SKM-1 treated with dmso at 0.1 percent for 144 hours (cell line): ENCODE measurements around the gene WIPF2.

Experiments used
- DNase-seq: peaks from one replicate; lab custom pipeline; 2025; ENCODE audit not compliant: unreplicated experiment; lab: John Stamatoyannopoulos, UW

Gene WIPF2, protein sequence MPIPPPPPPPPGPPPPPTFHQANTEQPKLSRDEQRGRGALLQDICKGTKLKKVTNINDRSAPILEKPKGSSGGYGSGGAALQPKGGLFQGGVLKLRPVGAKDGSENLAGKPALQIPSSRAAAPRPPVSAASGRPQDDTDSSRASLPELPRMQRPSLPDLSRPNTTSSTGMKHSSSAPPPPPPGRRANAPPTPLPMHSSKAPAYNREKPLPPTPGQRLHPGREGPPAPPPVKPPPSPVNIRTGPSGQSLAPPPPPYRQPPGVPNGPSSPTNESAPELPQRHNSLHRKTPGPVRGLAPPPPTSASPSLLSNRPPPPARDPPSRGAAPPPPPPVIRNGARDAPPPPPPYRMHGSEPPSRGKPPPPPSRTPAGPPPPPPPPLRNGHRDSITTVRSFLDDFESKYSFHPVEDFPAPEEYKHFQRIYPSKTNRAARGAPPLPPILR

DNA sequence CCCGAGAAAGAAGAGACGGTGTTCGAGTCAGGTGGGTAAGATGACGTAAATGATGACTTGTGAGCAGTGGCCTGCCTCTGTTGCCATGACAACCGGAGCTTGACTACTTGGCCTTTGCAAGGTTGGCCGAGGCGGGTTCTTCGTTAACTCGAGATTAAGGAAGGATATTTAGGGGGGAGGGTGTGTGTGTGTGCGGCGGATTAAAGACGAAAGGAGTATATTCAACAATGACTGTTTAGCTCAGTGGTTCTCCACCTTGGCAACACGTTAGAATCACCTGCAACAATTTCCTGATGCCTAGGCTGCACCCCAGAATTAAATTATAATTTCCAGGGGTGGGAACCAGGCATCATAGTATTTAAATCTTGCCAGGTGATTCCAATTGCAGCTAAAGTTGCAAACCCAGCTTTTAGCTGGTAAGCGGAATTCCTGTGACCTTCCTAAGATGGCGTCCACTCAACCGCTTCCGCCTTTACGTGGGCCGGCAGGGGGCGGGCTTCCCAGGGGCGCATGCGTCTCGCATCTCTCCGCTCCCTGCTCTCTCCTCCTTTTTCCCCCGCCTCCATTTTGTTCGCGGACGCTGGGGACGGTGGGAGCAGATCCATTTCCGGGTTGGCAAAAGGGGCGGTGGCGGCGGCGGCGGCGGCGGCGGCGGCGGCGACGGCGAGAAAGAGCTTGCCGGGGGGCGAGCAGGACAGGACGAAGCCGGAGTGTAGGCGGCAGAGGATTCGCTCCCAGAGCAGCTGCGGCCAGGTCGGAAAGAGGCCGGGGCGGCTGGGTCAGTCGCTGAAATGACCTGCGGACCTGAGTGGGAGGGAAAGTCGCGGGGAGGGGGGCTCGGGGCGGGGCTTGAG, at the start of gene WIPF2:
Gene WIPF2, plus strand, starts transcription at position 565 of the 854 bp plus-strand sequence. CDS start 37,156 bp downstream, outside the sequence.
- DNase-seq, result peak; percentile 94

DNA sequence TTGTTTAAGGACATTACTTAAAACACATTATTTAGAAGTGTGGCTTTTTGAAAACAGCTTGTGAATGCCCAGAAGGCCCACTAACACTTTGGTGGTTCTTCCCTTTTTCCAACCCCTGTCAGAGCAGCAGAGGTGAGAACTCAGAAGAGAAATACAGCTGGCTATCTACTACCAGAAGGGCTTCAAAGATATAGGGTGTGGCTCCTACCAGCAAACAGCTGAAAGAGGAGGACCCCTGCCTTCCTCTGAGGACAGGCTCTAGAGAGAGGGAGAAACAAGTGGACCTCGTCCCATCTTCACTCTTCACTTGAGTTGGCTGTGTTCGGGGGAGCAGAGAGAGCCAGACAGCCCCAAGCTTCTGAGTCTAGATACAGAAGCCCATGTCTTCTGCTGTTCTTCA, 48.8 kb upstream of the WIPF2 start:
- DNase-seq, result no peak

DNA sequence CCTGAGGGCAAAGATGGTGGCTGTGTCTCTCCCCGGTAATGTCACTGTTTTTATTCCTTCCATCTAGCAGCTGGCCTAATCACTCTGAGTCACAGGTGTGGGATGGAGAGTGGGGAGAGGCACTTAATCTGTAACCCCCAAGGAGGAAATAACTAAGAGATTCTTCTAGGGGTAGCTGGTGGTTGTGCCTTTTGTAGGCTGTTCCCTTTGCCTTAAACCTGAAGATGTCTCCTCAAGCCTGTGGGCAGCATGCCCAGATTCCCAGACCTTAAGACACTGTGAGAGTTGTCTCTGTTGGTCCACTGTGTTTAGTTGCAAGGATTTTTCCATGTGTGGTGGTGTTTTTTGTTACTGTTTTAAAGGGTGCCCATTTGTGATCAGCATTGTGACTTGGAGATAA, 47.4 kb upstream of the WIPF2 start:
- DNase-seq, result no peak

DNA sequence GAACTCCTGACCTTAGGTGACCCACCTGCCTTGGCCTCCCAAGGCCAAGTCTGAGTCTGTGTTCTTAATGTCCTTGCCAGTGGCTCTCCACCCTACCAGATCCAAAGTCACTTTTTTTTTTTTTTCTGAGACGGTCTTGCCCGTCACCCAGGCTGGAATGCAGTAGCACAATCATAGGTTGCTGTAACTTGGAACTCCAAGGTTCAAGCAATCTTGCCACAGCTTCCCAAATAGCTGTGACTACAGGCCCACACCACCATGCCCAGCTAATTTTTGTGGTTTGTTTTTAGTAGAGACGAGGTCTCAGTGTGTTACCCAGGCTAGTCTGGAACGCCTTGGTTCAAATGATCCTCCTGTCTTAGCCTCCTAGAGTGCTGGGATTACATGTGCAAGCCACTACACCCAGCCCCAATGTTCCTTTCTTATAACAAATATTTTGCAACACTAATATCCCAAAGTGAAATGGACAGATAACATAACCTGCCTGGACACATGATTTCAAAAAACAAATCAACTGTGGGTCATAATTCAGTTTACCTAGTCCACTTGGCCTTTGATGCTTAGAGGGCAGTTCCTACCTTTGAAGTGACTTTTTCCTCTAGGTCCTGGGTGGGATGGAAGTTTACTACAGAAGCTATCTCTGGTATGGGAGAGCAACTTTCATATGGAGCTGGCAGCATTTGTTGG, 45.9 kb upstream of the WIPF2 start:
- no peak for DNase-seq

DNA sequence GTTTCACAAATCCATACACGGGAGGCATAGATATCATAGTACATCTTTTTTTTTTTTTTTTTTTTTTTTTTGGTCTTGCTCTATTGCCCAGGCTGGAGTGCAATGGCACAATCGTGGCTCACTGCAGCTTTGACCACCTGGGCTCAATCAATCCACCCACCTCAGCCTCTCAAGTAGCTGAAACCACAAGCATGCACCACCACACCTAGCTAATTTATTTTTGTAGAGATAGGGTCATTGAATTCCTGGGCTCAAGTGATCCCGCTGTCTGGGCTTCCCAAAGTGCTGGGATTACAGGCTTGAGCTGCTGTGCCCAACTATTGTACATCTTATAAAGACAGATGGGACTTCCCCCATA, 45.3 kb upstream of the WIPF2 start:
- DNase-seq, result no peak

DNA sequence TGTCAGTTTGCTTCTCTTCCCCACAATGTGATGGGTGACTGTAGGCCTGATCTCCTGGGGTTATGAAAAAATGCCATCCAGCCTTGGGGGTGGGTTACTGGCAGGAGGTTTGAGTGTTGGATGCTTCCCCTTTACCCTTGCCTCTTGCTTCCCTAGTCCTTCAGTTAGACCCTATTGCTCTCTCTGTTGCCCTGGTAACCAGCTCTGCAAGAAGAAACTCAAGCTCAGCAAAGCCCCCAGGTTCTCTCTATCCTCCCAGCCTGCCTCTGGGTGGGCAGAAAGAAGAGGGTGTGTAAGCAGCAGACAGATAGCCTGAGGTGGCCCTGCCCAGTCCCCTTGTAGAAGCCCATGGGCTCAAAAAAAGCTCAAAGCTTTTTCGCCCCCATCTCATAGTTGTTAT, 44.6 kb upstream of the WIPF2 start:
- DNase-seq, result no peak

DNA sequence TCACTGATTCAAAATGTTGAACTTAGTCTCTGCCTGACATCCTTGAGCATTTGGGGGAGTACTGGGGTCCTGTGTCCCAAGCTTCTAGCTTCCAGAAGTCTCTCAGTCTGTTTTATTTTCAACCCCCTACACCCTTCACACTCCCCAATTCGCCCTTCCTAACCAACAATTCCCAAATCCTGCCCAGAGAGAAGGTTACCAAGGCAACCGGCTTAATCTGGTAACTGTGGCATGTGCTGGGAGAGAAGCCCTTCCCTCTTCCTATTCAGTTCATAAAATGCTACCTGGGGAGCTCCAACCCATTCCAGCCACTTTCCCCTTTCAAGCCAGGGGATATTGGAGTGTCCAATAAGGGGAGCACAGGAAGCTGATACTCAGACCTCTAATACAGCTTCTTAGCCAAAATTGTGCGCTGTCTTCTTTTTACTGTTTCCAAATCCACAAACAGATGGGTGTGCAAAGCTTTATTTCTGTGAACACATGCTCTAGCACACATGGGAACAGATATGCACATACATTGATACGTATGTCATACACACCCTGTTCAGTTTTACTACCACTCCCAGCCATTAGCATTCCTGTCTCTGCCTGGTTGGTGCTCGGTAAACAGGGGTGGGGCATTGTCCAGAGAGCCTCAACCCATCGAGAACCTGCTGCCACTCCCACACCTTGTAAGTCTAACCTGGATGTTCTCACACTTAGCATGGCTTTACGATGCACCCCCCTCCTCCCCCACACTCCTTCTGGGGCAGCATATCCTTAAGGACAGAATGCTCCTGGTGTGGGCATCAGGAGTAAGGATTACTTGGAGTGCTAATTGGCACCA, 43.0 kb upstream of the WIPF2 start:
- no peak for DNase-seq

DNA sequence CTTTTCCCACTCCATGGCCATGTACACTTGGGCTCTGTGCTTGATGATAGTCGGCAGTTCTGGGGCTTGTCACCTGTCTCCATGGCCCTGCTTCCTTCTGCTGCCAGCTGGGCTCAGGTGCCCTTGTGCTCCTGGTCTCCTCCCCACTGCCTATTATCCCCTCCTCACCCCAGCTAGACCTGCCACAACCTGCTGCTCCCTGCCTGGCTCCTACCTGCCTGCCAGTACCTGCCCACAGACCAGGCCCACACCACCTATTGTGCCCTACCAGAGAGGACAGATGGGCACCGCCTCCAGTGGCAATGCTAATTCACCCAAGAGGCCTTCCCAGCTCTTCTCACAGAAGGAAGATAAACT, 42.4 kb upstream of the WIPF2 start:
- DNase-seq, result no peak

DNA sequence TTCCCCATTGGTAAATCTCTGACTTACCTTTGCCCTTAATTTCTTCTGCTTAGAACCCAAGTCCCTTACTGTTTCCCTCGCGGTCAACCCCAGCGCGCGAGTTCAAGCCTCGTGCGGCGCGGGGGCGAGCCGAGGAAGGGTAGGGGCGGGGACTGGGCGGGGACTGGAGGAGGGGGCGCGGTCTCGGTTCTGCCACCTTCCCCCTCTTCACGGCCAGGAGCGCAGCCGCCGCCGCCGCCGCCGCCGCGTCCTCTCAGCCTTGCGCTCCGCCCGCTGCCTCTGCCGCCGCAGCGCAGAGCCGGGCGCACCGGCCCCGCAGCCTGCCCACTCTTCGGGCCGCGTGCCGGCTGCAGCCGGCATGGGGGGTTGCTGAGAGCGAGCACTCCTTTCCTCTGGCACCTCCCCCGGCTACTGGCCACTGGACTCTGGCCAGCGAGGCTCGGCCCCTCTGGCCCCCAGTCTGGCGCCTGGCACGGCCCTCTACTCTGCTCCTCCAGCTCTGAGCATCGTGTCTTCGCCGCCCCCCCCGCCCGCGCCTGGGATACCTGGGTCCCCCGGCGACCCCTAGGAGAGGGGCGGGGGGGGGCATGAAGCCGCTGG, 41.7 kb upstream of the WIPF2 start, which contains the start of gene RAPGEFL1:
Gene RAPGEFL1, plus strand, starts transcription at position 196 of the 600 bp plus-strand sequence. Its CDS starts 392 bp downstream, at position 588.
- no peak for DNase-seq

DNA sequence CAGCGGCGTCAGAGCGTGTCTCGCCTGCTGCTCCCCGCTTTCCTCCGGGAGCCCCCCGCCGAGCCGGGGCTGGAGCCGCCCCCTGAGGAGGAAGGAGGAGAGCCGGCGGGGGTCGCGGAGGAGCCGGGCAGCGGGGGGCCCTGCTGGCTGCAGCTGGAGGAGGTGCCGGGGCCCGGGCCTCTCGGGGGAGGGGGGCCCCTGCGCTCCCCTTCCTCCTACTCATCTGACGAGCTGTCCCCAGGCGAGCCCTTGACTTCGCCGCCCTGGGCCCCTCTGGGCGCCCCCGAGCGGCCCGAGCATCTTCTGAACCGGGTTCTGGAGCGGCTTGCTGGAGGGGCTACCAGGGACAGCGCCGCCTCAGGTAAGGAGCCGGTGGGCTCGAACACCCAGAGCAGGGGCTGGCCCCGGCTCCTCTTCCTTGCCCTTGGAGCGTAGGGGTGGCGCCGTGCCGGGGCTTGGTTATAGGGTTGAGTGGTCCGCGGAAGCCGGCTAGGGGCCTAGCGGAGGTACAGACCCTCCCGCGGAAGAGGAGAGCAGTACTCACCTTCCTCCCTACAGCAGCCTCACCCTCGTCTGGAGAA, 41.0 kb upstream of the WIPF2 start:
- no peak for DNase-seq

DNA sequence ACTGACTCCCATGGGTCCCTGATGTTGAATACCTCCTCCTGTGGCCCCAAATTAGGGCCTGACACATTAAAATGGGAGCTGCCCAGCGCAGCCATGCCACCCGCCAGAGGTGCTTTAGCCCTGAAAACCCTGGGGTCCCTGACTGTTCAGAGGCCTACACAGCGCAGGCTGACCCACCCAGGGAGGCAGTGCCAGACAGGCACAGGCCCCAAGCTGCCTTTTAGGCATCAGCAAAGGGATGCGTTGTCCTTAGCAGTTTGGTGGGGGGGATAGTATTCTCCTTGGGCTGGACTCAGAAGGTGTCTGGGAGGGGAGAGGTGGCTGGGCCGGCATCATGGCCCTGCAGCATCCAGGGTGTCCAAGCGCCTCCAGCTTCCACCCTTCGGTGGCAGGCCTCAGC, 40.4 kb upstream of the WIPF2 start:
- DNase-seq, result no peak

DNA sequence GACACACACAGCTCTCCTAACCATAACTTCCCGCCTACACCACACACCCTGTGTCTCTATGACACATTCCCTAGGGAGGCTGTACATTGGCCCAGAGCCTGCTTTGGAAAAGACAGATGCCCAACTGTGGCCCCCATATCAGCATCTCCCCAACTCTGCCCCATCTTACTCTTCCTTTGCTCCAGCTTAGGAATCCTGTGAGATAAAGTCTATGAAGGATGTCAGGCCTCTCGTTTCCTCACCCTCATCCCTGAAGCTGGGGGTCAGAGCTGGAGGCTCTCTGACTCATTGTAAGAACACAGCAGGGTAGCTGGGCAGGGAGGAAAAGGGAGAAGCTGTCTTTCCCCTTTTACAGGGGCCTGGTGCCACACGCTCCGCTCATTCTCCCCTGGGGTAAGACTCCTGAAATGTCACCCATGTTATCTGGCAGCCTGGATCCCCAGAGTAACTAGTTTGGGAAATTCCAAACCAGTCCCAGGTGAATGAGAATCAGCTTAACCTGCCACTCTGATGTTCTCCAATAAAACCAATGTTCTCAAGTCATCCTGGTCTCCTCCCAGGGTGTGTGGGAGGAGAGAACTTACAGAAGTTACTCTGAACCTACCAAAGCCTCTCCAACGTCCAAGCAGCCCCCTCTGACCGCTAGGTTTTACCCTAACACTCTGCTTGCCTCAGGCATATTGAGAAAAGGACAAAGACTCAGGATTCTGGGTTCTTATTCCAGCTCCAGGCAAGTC, 39.0 kb upstream of the WIPF2 start:
- DNase-seq, result no peak

DNA sequence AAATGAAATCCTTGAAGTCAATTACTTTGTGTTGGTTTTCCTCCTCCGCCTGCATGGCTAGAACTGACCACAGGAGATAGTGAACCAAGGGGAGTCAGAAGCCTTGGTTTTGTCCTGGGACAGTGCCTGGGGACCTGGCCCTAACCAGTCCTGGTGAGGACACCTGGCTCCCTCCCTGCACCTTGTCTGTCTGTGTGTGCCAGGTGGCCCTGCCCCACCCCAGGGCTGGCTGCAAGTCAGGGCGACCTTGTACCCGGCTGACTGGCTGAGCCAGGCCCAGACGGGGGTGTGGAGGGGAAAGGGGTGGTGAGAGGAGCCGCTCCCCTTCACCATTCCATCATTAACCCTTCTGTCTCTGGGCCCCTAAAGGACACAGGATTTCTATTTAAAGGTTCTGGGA, 38.4 kb upstream of the WIPF2 start:
- DNase-seq, result no peak

DNA sequence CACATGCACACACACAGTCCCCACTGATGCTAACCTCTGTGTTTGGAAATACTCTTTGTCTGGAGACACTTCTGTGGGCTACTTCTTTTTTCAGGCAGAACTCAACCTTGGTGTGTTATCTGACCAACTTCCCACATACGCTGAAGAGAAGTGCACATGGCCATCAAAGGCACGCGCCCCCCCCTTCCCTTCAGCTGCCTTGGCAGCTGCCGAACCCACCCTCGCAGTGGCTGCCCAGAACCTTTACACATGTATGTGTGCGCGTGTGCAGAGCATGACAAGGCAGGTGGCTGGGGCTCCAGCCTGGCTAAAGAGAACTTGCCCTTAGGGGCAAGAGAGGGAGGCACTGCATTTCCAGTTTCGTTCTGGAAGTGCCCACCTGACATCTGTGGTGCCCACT, 37.9 kb upstream of the WIPF2 start:
- no peak for DNase-seq

DNA sequence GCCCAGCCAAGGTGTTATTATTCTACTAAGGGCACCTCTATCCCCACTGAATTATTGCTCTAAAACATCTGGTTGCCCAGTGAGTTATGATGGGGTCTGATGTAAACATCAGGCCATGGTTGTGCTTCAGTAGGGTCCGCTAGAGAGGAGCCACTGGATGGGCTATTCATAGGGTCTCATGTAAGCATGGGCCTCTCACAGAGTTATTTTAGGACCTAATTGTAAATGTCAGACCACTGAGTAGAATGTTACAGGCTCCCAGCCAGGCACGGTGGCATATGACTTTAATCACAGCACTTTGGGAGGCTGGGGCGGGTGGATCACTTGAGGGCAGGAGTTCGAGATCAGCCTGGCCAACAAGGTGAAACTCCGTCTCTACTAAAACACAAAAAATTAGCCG, 36.5 kb upstream of the WIPF2 start:
- no peak for DNase-seq

DNA sequence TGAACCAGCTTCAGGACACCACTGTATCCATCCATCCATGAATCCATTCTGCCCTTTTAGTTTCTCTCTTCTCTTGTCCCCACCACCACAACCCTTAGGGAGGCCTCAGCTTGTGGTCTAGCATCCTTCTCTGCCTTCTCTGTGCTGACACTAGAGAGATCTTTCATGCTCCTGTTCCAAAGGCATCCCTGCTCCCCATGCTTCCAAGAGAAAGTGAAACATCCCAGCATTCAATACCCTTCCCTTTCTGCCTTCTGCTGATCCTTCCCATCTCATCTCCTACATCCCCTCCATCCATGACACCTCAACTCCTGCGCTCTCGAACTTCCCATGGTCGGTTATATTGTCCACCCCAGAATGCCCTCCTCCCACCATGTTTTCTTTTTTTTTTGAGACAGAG, 31.9 kb upstream of the WIPF2 start:
- DNase-seq, result no peak

DNA sequence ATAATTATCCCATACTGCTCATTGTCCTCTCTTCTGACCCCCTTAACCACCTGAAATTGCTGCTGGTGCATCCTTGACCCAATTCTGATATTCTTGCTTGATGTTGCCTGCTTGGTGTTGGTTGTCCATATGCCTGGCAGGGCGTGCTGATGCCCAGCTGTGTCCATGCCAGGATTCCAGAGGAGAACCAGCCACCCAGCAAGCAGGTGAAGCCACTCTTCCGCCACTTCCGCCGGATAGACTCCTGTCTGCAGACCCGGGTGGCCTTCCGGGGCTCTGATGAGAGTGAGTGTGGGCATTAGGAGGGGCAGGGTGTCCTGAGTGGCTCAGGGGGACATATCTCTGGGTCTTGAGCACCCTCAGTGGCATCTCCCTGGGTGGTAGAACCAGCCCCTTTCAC, 30.4 kb upstream of the WIPF2 start:
- no peak for DNase-seq

DNA sequence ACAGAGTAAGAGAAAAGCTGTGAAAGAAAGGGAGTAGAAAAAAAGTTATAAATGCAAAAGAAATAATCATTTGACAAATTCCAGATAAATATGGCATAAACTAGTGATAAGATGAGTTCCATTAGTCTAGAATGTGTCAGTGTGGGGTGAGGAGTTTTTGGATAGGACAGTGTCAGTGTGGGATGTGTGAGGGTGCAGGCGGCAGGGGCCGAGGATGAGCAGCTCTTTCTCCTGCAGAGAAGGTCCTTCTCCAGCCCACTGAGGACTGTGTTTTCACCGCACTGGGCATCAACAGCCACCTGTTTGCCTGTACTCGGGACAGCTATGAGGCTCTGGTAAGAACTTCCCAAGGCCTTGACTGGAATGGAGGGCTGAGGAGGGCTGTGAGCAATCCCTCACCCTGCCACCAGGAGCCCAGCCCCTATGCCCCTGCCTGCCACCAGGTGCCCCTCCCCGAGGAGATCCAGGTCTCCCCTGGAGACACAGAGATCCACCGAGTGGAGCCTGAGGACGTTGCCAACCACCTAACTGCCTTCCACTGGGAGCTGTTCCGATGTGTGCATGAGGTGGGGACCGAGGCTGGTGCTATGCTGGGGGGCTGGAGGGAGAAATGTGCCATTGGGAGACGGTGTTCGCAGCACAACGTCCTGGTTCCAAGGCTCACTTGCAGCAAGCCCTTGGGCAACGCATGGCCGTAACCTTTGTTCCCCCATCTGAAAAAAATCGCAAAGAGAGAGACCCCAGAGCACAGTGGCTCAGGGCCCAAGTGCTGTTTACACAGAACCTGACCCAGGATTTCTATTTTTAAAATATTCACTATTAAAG, 28.7 kb upstream of the WIPF2 start:
- DNase-seq, result no peak
